ENCODE measurements around the gene IL16.
A peak's percentile ranks its signal among the peaks of the same experiment; 100 is the strongest.

The IL16 gene

DNA sequence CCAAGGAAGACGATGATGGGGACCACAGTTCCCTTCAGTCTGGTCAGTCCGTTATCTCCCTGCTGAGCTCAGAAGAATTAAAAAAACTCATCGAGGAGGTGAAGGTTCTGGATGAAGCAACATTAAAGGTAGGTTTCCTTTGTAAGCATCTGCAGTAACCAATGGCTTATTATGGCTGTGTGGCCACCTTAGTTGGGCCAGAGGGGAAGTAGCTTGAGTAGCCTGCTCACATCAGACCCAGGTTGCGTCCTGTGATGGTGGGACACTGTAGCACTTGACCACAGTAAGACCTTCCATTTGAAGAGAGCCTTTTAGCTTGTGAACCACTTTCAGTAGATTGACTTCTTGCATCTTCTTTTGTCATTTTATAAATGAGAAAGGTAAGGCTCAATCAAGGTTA lies 104.7 kb downstream of the IL16 start:
- no peak for DNase-seq

DNA sequence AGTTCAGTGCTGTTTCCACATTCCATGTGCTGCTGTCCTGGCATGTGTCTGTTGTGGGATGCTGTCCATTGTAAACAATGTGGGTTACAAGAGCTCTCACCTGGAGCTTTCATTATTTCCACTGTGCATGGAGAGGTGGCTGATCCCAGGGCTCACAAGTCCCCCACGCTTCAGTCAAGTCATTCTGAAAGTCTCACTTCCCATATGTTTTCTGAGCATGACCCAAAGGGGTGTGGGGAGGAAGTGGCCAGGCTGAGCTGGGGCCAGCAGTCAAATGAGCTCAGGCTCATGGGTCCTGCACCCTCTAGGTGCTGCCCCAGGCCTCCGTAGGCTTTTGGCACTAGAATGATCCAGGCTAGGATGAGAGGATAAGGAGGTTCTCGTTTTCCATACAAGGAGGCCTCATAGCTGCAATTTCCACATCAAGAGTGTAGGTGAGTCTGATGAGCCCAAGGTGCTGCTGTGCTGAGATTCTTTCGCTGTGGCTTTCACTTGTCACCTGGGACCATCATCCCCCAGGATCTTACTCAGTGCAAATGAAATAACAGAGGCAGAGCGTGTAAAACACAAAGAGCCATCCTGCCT lies 105.2 kb downstream of the IL16 start:
- peak overlapping the region; percentile 91 for H3K4me3 Mint-ChIP-seq
- peak; percentile 68 for DNase-seq
- no peaks in the 10 kb centered on the region for H3K27me3 Mint-ChIP-seq
- no peaks in the 10 kb centered on the region for H3K9me3 Mint-ChIP-seq
- H3K36me3 Mint-ChIP-seq (ENCODE audit: low read depth), result peaks cover 97% of the 10 kb centered on the region
- H3K4me1 Mint-ChIP-seq (ENCODE audit: low read depth), result peaks cover 96% of the 10 kb centered on the region
- H3K27ac Mint-ChIP-seq, result peak overlapping the region; percentile 93

More for the DNA sequence above, 104.7 kb downstream of the IL16 start:
- no peaks in the 10 kb centered on the region for H3K27me3 Mint-ChIP-seq
- peak overlapping the region; percentile 91 for H3K4me3 Mint-ChIP-seq
- H3K9me3 Mint-ChIP-seq, result no peaks in the 10 kb centered on the region
- H3K36me3 Mint-ChIP-seq (ENCODE audit: low read depth), result peaks cover 94% of the 10 kb centered on the region
- peak overlapping the region; percentile 93 for H3K27ac Mint-ChIP-seq
- peaks cover 98% of the 10 kb centered on the region for H3K4me1 Mint-ChIP-seq (ENCODE audit: low read depth)

DNA sequence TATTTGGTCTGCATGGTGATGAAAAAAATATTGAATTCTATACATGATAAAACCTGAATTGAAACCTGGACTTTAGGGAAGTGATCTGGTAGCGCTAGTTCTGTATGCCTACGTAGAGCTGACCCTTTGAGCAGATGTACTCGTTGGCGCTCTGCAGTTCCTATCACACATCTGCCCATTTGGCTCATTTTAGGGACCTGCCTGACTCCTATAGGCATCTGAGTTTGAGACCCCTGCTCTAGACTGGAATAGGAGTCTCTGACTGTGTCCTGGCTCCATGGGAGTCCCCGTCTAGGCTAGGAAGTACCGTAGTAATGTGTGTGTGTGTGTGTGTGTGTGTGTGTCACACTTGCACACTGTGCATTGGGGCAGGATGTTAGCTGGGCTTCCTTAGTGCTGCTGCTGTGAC lies 106.0 kb downstream of the IL16 start:
- Mint-ChIP-seq H3K27me3 (no peaks in the 10 kb centered on the region), H3K4me3 (peak overlapping the region; percentile 91), H3K36me3 (ENCODE audit: low read depth) (peaks cover 99% of the 10 kb centered on the region), H3K27ac (peak overlapping the region; percentile 93), H3K4me1 (ENCODE audit: low read depth) (peaks cover 96% of the 10 kb centered on the region), H3K9me3 (no peaks in the 10 kb centered on the region)
- DNase-seq, result peak; percentile 34

DNA sequence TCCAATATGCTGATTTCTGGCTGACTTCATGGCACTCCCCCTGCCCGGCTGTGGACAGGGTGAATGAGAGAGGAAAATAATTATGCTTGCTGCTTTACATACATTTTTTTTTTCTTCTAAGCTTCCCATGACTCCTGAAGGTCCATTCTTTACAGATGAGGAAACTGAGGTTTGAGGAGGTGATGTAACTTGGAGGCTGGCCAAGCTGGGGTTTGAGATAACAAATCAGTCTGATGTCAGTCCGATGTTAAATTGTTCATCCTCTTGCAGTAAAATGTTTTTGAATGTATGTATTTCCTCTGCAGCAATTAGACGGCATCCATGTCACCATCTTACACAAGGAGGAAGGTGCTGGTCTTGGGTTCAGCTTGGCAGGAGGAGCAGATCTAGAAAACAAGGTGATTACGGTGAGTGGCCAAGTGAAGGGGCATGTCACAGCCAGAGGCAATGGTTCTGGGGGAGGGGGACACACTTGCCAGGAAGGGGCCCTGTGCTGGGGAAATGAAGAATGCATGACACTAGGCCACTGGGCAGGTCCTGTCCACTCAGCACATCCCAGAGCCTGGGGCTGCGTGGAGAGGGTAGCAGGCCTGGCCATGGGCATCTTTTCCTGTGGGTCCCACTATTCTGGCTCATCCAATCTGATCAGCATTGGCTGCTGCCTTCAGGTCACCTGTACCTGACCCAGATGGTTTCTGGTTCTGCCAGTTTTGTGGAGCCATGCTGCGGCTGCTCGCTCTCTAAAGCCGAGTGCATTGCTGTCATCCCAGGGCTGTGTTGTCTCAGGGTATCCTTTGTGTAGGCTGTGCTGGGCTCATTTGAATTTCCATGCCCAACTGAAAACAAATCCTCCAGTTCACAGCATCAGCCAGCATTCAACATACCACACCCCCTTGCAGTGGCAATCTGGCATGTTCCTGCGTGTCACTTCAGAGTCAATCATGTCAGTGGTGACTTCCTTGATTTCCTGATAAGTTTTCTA lies 106.9 kb downstream of the IL16 start:
- peak; percentile 42 for DNase-seq

DNA sequence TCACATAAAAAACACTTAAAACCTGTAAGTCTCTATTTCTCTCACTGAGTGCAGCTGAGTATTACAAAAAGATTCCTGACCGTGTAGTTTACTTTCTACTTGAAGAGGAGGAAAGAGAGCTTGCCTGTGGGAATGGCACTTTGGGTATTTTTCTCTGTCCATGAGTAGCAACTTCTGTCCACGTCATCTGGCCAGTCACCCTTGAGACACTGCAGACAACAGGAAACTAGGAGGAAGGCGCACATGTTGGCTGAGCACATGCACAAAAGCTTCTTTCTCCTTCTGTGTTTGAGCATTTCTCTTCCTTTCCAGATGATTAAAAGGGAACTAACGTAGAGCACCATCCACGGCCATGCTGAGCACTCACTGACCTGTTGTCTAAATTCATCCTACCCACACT lies 107.5 kb downstream of the IL16 start:
- no peaks in the 10 kb centered on the region for H3K27me3 Mint-ChIP-seq
- peak overlapping the region; percentile 93 for H3K27ac Mint-ChIP-seq
- H3K9me3 Mint-ChIP-seq, result no peaks in the 10 kb centered on the region
- peaks cover 95% of the 10 kb centered on the region for H3K4me1 Mint-ChIP-seq (ENCODE audit: low read depth)
- DNase-seq, result peak; percentile 45
- H3K4me3 Mint-ChIP-seq, result peak overlapping the region; percentile 91
- H3K36me3 Mint-ChIP-seq (ENCODE audit: low read depth), result peaks cover 99% of the 10 kb centered on the region

More for the DNA sequence above, 106.9 kb downstream of the IL16 start:
- Mint-ChIP-seq H3K27ac (peak overlapping the region; percentile 93), H3K36me3 (ENCODE audit: low read depth) (peaks cover 99% of the 10 kb centered on the region), H3K9me3 (no peaks in the 10 kb centered on the region), H3K27me3 (no peaks in the 10 kb centered on the region), H3K4me3 (peak overlapping the region; percentile 91), H3K4me1 (ENCODE audit: low read depth) (peaks cover 95% of the 10 kb centered on the region)

DNA sequence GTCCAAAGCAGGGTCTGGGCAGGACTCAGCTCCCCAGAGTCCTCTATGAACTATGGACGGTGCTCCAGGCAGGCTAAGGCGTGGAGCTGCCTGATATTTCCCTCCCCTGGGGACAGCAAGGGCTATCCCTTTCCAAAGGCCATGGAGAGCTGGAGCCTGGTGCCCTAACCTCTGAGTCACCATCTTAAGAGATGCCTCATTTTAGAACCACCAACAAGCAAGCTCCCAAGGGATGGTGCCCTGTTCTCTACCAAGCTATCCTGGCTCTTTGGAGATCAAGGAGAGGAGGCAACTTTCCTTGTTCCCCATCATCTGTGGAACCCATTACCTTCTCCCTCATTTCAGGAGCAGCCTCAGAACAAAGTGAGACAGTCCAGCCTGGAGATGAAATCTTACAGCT lies 111.6 kb downstream of the IL16 start:
- peak overlapping the region; percentile 71 for H3K27ac Mint-ChIP-seq
- H3K4me3 Mint-ChIP-seq, result no peak overlapping the region
- no peaks in the 10 kb centered on the region for H3K27me3 Mint-ChIP-seq
- DNase-seq, result peak; percentile 17
- H3K9me3 Mint-ChIP-seq, result no peaks in the 10 kb centered on the region
- peaks cover 94% of the 10 kb centered on the region for H3K4me1 Mint-ChIP-seq (ENCODE audit: low read depth)
- H3K36me3 Mint-ChIP-seq (ENCODE audit: low read depth), result peaks cover 100% of the 10 kb centered on the region

DNA sequence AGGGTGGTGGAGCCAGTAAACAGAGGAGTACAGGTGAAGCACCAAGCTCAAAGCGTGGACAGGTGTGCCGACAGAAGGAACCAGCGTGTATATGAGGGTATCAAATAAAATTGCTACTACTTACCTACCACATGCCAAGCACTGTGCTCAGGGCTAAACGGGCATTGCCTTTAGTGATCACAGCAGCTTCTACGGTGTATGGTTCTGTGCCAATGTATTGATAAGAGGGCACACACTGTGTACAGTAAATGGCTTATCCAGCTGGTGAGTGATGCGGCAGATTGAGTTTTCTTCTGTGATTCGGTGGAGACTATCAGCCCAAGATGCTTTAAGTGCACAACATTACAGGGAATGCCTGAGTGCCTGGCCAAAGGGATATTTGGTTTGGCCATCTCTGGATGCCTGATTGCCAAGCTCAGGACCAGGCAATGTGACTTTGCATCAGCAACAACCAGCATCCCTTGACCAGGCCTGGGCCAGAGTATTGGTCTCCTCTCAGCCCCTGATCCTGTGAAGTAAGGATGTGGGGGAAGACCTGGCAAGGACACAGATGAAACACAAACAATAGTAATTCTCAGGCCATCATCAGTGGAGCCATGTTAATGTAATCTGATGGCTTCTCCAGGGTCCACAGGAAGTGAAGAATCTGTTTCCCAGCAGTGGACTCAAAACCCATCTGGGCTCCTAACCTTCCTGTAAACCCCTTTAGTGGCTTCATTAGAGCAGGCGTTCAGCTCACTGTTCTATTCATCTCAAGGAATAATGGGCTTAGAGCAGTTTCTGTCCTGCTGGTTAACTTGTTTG lies 113.2 kb downstream of the IL16 start:
- DNase-seq, result no peak
- H3K9me3 Mint-ChIP-seq, result no peaks in the 10 kb centered on the region
- H3K36me3 Mint-ChIP-seq (ENCODE audit: low read depth), result peaks cover 93% of the 10 kb centered on the region
- H3K27ac Mint-ChIP-seq, result peak overlapping the region; percentile 78
- H3K27me3 Mint-ChIP-seq, result no peaks in the 10 kb centered on the region
- peaks cover 89% of the 10 kb centered on the region for H3K4me1 Mint-ChIP-seq (ENCODE audit: low read depth)
- no peak overlapping the region for H3K4me3 Mint-ChIP-seq

DNA sequence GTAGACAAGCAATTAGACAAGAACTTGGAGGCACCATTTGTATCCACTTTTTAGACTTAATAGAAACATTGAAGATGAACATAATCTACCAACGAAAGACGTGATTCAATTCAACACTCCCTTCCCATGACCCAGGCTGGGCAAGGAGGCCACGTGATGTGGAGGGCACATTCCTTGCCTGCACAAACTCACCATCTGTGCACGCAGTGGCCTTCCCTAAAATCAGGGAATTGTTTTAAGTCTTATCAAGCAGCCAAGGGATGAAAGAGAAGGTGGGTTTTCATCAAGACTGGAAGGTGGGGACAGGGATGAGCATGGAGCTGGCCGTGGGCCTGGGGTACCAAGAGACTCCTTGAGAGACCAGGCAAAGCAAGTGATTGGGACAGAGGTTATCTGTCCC lies 113.8 kb downstream of the IL16 start:
- Mint-ChIP-seq H3K27ac (peak overlapping the region; percentile 78), H3K27me3 (no peaks in the 10 kb centered on the region), H3K4me1 (ENCODE audit: low read depth) (peaks cover 90% of the 10 kb centered on the region), H3K36me3 (ENCODE audit: low read depth) (peaks cover 93% of the 10 kb centered on the region), H3K4me3 (no peak overlapping the region), H3K9me3 (no peaks in the 10 kb centered on the region)
- DNase-seq, result no peak

DNA sequence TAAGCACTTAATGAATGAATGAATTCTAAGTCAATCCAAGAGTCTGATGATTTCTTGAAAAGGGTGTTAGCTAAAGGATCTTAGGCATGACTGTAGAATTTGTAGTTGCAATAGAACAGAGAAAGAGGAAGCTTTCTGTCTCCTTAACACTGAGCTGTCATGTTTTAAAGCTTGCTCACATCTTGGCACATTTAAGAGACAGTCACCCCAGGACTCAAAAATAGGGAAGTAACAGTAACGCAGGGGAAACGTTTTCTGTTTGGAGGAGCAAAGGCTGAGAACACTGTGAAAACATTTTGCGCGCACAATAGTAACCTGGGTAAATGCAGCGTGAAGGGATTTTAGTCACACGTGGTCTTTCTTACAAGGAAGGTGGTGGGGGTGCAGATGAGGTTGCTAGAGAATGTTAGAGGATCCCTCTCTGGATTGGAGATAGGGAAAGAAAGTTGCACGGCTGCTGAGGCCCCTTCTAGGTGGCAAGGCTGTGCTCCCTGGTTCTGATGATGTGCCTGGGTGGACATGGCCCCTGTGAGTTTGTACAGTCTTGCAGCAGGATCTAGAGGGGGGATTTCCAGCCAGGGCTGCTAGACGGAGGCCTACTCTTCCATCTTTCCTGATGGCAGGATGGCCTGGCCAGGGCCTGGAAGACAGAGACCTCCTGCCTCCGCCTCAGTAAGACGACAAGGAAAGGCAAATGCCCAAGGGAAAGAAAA lies 115.2 kb downstream of the IL16 start:
- Mint-ChIP-seq H3K9me3 (no peaks in the 10 kb centered on the region), H3K4me1 (ENCODE audit: low read depth) (peaks cover 90% of the 10 kb centered on the region)

DNA sequence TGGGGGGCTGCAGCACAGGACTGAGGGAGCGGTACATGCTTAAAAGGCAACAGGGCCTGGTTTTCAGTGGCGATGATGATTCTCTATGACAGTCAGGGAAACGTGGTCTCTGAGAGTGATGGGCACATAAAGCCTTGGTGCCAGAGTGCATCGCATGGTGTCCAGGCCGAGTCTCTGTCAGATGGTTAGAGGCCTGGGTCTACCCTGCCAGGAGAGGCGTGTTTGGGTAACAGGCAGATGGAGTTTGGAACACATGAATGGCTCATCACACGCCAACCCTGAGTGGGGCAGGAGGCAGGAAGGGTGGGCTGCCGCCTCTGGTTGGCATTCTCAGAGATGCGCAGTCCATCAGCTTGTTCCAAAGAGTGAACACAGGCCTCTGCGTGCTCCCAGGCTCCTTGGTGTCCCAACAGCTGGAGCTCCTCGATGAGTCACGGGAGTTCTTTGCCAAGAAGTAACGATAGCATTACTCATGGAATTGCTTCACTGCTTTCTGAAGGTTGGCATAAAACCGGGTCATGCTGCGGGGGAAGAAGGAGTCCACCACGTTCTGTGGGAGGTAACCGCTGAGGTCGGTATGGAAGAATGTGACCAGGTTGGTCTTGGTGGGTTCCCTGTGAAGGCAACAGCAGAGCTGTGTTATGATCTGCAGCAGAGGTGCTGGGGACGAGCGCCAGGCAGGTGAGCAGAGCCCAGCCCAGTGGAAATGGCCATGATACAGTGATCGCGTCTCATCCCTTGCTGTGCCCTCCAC lies 116.3 kb downstream of the IL16 start:
- no peak overlapping the region for H3K4me3 Mint-ChIP-seq
- H3K27ac Mint-ChIP-seq, result peak overlapping the region; percentile 63
- peaks cover 91% of the 10 kb centered on the region for H3K36me3 Mint-ChIP-seq (ENCODE audit: low read depth)
- H3K27me3 Mint-ChIP-seq, result no peaks in the 10 kb centered on the region
- H3K9me3 Mint-ChIP-seq, result no peaks in the 10 kb centered on the region
- H3K4me1 Mint-ChIP-seq (ENCODE audit: low read depth), result peaks cover 80% of the 10 kb centered on the region
- peak; percentile 24 for DNase-seq

More for the DNA sequence above, 115.2 kb downstream of the IL16 start:
- peaks cover 91% of the 10 kb centered on the region for H3K36me3 Mint-ChIP-seq (ENCODE audit: low read depth)
- no peak overlapping the region for H3K4me3 Mint-ChIP-seq
- H3K27ac Mint-ChIP-seq, result peak overlapping the region; percentile 38
- no peak for DNase-seq
- no peaks in the 10 kb centered on the region for H3K27me3 Mint-ChIP-seq

DNA sequence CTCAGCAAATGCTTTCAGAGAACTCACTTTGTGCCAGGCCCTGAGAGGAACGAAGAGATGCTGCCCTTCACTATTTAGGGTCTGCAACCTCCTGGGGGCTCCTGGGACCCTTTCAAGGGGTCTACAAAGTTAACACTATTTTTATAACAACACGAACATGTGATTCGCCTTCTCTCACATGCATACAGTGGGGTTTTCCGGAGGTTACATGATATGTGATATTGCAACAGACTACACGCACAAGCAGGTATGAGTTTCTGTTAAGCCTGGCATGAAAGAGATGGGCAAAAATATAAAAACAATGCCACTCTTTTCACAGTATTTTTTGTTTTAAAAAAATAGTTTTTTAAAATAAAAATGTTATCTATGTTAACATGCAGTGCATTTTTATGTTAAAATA lies 117.0 kb downstream of the IL16 start:
- DNase-seq, result no peak
- H3K27ac Mint-ChIP-seq, result peak overlapping the region; percentile 63
- H3K4me1 Mint-ChIP-seq (ENCODE audit: low read depth), result peaks cover 74% of the 10 kb centered on the region
- no peaks in the 10 kb centered on the region for H3K27me3 Mint-ChIP-seq
- H3K4me3 Mint-ChIP-seq, result no peak overlapping the region
- no peaks in the 10 kb centered on the region for H3K9me3 Mint-ChIP-seq
- peaks cover 91% of the 10 kb centered on the region for H3K36me3 Mint-ChIP-seq (ENCODE audit: low read depth)

DNA sequence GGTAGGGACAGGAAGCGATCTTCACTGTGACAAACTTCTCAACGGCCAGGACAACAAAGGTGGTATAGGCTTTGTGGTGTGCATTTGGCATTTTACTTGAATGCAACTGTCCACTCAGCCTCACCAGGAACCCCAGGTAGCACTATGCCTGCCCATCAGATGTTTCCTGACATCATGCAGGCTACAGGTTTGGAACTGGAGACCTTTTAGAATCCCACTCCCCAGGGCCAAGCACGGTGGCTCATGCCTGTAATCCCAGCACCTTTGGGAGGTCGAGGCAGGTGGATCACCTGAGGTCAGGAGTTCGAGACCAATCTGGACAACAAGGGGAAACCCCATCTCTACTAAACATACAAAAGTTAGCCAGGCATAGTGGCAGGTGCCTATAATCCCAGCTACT lies 117.7 kb downstream of the IL16 start:
- DNase-seq, result peak; percentile 30
- no peak overlapping the region for H3K4me3 Mint-ChIP-seq
- no peaks in the 10 kb centered on the region for H3K9me3 Mint-ChIP-seq
- H3K4me1 Mint-ChIP-seq (ENCODE audit: low read depth), result peaks cover 67% of the 10 kb centered on the region
- H3K36me3 Mint-ChIP-seq (ENCODE audit: low read depth), result peaks cover 91% of the 10 kb centered on the region
- no peaks in the 10 kb centered on the region for H3K27me3 Mint-ChIP-seq
- peak overlapping the region; percentile 86 for H3K27ac Mint-ChIP-seq

DNA sequence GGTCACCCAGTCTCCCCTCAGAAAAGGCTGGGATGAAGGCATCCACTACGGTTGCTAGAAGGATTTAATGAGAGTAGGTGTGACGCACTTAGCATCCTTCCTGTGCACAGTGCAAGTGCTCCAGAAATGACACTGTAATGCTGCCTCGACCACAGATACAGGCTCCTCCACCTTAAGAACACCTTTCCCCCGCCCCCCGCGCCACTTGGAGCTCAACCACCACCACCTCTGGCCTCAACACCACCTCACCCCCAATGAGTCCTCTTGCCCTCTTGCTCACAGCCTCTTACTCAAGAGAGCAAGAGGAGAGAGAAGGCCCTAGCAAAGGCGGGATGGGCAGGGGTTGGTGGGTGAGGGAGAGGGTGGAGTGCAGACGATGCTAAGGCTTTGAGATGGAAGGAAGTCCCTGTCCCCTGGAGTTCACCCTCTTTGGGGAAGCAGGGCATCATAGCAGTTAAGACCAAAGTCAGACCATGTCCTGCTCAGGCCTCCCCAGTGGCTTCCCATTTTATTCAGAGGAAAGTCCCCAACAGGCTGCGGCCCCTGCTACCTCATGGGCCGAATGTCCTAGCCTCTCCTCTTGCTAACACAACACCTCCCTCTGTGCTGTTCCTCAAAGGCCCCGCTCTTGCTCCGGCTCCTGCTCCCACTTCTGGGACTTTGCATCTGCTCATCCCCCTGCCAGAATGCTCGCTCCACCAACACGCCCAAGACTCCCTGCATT lies 118.9 kb downstream of the IL16 start:
- Mint-ChIP-seq H3K27ac (peak overlapping the region; percentile 74), H3K4me1 (ENCODE audit: low read depth) (peaks cover 59% of the 10 kb centered on the region), H3K9me3 (no peaks in the 10 kb centered on the region), H3K36me3 (ENCODE audit: low read depth) (peaks cover 89% of the 10 kb centered on the region), H3K27me3 (no peaks in the 10 kb centered on the region), H3K4me3 (no peak overlapping the region)
- no peak for DNase-seq

Data from activated T-cell treated with anti-CD3 and anti-CD28 coated beads, Interleukin-2, amount 50 U/mL, for 24 hours (primary cell).